OCI-LY7 (cell line): ENCODE measurements around the gene PAXX.

ENCODE experiments used
- EZH2phosphoT487 ChIP-seq: fragments of 200-600 bp; sonication (generic); IDR thresholded peaks from 2 replicates; pipeline ENCODE4 v1.6.1; 2018; ENCODE audit warnings: low read depth, borderline replicate concordance, mild to moderate bottlenecking, mixed run types, antibody characterized with exemption, low read length, moderate library complexity, mixed read lengths
- TF ChIP-seq, protein P1 (sequence below): fragments of 200-600 bp; sonication (generic); conservative IDR thresholded peaks from 2 replicates; pipeline ENCODE4 v1.5.1; 2014; ENCODE audit warnings: mild to moderate bottlenecking, antibody characterized with exemption, low read length, moderate library complexity, mixed read lengths

DNA sequence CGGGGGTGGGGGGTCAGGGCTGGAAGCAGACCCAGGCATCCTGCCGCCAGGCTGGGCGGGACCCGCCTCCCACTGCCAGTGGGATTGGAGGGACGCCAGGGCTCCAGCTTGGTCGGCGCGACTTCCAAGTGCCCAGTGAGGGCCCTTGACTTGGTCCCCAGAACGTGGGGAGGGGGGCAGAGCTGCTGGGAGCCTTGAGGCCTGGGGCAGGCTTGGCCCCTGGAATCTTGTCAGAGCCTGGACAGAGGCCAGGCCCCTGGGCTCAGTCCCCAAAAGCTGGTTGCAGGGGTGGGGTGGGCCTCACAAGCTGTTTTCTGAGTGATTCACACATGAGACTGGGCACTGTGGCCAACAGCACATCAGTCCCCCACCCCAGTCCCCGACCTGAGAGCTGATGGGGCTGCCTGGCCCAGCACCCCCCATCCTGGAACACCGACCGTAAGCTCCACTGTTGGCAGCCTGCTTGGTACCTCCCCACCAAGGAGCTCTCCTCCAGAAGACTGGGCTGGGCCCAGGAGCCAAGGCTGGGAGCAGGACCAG, 3.6 kb downstream of the PAXX start:
- no peak for TF ChIP-seq EZH2phosphoT487
- TF ChIP-seq, protein P1, sequence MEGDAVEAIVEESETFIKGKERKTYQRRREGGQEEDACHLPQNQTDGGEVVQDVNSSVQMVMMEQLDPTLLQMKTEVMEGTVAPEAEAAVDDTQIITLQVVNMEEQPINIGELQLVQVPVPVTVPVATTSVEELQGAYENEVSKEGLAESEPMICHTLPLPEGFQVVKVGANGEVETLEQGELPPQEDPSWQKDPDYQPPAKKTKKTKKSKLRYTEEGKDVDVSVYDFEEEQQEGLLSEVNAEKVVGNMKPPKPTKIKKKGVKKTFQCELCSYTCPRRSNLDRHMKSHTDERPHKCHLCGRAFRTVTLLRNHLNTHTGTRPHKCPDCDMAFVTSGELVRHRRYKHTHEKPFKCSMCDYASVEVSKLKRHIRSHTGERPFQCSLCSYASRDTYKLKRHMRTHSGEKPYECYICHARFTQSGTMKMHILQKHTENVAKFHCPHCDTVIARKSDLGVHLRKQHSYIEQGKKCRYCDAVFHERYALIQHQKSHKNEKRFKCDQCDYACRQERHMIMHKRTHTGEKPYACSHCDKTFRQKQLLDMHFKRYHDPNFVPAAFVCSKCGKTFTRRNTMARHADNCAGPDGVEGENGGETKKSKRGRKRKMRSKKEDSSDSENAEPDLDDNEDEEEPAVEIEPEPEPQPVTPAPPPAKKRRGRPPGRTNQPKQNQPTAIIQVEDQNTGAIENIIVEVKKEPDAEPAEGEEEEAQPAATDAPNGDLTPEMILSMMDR: no peak
